A673 (cell line): Measurements from ENCODE around the gene GLDC. TPM values are rescaled to one million over a fixed set of nuclear protein-coding genes. Genes with fewer than 3 reads are reported as not detected.

Experiments
- BruUV-seq: library from RNA; stranded (reverse); fragments of 400-500 nt; replicated peaks from 2 replicates; lab custom pipeline; 2021; lab: Mats Ljungman, UMichigan
- CTCF ChIA-PET: fragments of 300-600 bp; sonication (Branson Sonifier 250); formaldehyde crosslinking; loops from one replicate; lab custom pipeline; 2022; ENCODE audit warnings: antibody characterized with exemption; lab: Charles Lee
- POLR2A ChIA-PET: fragments of 300-600 bp; sonication (Branson Sonifier 250); formaldehyde crosslinking; loops from one replicate; lab custom pipeline; 2022; ENCODE audit warnings: antibody characterized with exemption; ENCODE audit not compliant: low non-redundant PET; lab: Charles Lee
- DNase-seq: peaks from one replicate; pipeline ENCODE4 v3.0.0-alpha.2; 2015; ENCODE audit warnings: low spot score
- H3K27ac ChIP-seq: fragments of 200-600 bp; sonication (generic); 2 replicates; pipeline ENCODE4 v1.5.1; 2016; ENCODE audit warnings: mixed run types, low read depth, mild to moderate bottlenecking, mixed read lengths, antibody characterized with exemption, low read length; ENCODE audit not compliant: poor library complexity, severe bottlenecking
- H3K27me3 ChIP-seq: fragments of 200-600 bp; sonication (generic); replicated peaks from 2 replicates; pipeline ENCODE4 v1.6.1; 2017; ENCODE audit warnings: mixed run types, low read depth, mild to moderate bottlenecking, mixed read lengths, antibody characterized with exemption, low read length; ENCODE audit not compliant: insufficient read depth, poor library complexity
- H3K36me3 ChIP-seq: fragments of 200-600 bp; sonication (generic); 2 replicates; pipeline ENCODE4 v1.6.1; 2016; ENCODE audit warnings: mixed run types, mild to moderate bottlenecking, mixed read lengths, antibody characterized with exemption, low read length; ENCODE audit not compliant: insufficient read depth, poor library complexity, severe bottlenecking
- H3K4me1 ChIP-seq: fragments of 200-600 bp; sonication (generic); 2 replicates; pipeline ENCODE4 v1.6.1; 2017; ENCODE audit warnings: mixed run types, mild to moderate bottlenecking, mixed read lengths, antibody characterized with exemption, low read length; ENCODE audit not compliant: insufficient read depth, poor library complexity, severe bottlenecking
- H3K4me3 ChIP-seq: fragments of 200-600 bp; sonication (generic); 2 replicates; pipeline ENCODE4 v1.5.1; 2016; ENCODE audit warnings: low read depth, mixed run types, mild to moderate bottlenecking, mixed read lengths, low read length; ENCODE audit not compliant: poor library complexity, severe bottlenecking
- H3K9me3 ChIP-seq: fragments of 200-600 bp; sonication (generic); 2 replicates; pipeline ENCODE4 v1.6.1; 2016; ENCODE audit warnings: mixed run types, low read depth, mild to moderate bottlenecking, mixed read lengths, antibody characterized with exemption, low read length; ENCODE audit not compliant: poor library complexity, severe bottlenecking
- CTCF ChIP-seq: fragments of 300-800, 200-600 bp; sonication (generic); conservative IDR thresholded peaks from 2 replicates; pipeline ENCODE4 v1.5.1; 2017; ENCODE audit warnings: low read depth, mild to moderate bottlenecking, antibody characterized with exemption, low read length, moderate library complexity, mixed read lengths
- EZH2 ChIP-seq: fragments of 200-600 bp; sonication (generic); IDR thresholded peaks from 2 replicates; pipeline ENCODE4 v1.6.1; 2017; ENCODE audit warnings: borderline replicate concordance, low read depth, mild to moderate bottlenecking, mixed read lengths, antibody characterized with exemption, low read length; ENCODE audit not compliant: poor library complexity, severe bottlenecking
- intact Hi-C: fragments of 100-400 bp; cut with micrococcal nuclease; formaldehyde crosslinking; loops from one replicate; pipeline ENCODE4 v1.10.0; 2022; ENCODE audit not compliant: unreplicated experiment
- total RNA-seq: library from RNA; stranded (reverse); gene quantifications from 2 replicates; pipeline ENCODE4 v1.2.3, GENCODE V29; 2021

GLDC gene
- total RNA-seq, 1 experiment from 2014 or later: 0.32 TPM

- no peaks in the 10 kb centered on the region for H3K27me3 ChIP-seq
- peak overlapping the region; percentile 60 for H3K4me3 ChIP-seq
- no peak for TF ChIP-seq EZH2
- no peak for TF ChIP-seq CTCF
- H3K4me1 ChIP-seq: no peaks in the 10 kb centered on the region
- peak overlapping the region; percentile 96 for H3K27ac ChIP-seq
- intact Hi-C loops: loop anchor here (2.0 to 5.0 kb wide), 2 partner anchors 75 to 270 kb away; partner anchors contain the start of genes KDM4C and UHRF2
- H3K9me3 ChIP-seq: no peaks in the 10 kb centered on the region
- H3K36me3 ChIP-seq: no peaks in the 10 kb centered on the region
- DNase-seq: no peak
- BruUV-seq: no TSS peak
- POLR2A ChIA-PET: interaction anchor here (0.7 kb wide), 1 partner anchor 21 kb away, joined by 14 read pairs; no protein-coding TSS in a partner anchor
- CTCF ChIA-PET: interaction anchor here (1.2 kb wide), 1 partner anchor 627 kb away, joined by 3 read pairs; no protein-coding TSS in a partner anchor
These were observed 36.5 kb upstream of the GLDC start for GRCh38 chr9:6681957-6682501.

- Histone ChIP-seq H3K36me3 (no peaks in the 10 kb centered on the region), H3K4me3 (peak overlapping the region; percentile 60), H3K27me3 (no peaks in the 10 kb centered on the region), H3K4me1 (no peaks in the 10 kb centered on the region), H3K27ac (peak overlapping the region; percentile 96), H3K9me3 (no peaks in the 10 kb centered on the region)
- TF ChIP-seq CTCF (0 out of 2 replicates have a peak, but pooled peaks have one; percentile 9), EZH2 (no peak)
- intact Hi-C loops: loop anchor here (2.0 to 5.0 kb wide), 2 partner anchors 75 to 269 kb away; partner anchors contain the start of genes KDM4C and UHRF2
- POLR2A ChIA-PET: interaction anchor here (0.7 kb wide), 1 partner anchor 22 kb away, joined by 14 read pairs; no protein-coding TSS in a partner anchor
- CTCF ChIA-PET: interaction anchor here (1.2 kb wide), 1 partner anchor 627 kb away, joined by 3 read pairs; no protein-coding TSS in a partner anchor
- TSS peak; percentile 66 for BruUV-seq
- DNase-seq: peak; percentile 97
These were observed 35.8 kb upstream of the GLDC start for GRCh38 chr9:6681147-6681956.

- no peaks in the 10 kb centered on the region for H3K36me3 ChIP-seq
- ChIA-PET POLR2A (interaction anchor here (0.6 kb wide), 1 partner anchor 18 kb away, joined by 11 read pairs; no protein-coding TSS in a partner anchor), CTCF (interaction anchor here (1.2 kb wide), 1 partner anchor 626 kb away, joined by 3 read pairs; no protein-coding TSS in a partner anchor)
- no TSS peak for BruUV-seq
- H3K27me3 ChIP-seq: no peaks in the 10 kb centered on the region
- peak overlapping the region; percentile 96 for H3K27ac ChIP-seq
- TF ChIP-seq CTCF (no peak), EZH2 (no peak)
- H3K4me3 ChIP-seq: peak overlapping the region; percentile 60
- no peaks in the 10 kb centered on the region for H3K9me3 ChIP-seq
- no peaks in the 10 kb centered on the region for H3K4me1 ChIP-seq
- DNase-seq: peak; percentile 53
- intact Hi-C loops: loop anchor here (2.0 to 5.0 kb wide), 2 partner anchors 76 to 268 kb away; partner anchors contain the start of genes KDM4C and UHRF2
These were observed 35.2 kb upstream of the GLDC start for GRCh38 chr9:6680797-6681146.
